K562 (cell line): Measurements from ENCODE around the gene SGPL1. TPM values are rescaled to one million over a fixed set of nuclear protein-coding genes. Genes with fewer than 3 reads are reported as not detected.
A peak's percentile ranks its signal among the peaks of the same experiment; 100 is the strongest.

Experiments
- ATAC-seq: fragments of 200-7000 bp; cut with Tn5 transposase; 3 replicates; pipeline ENCODE4 v1.9.1; 2020; ENCODE audit warnings: moderate library complexity
- BruUV-seq: library from RNA; stranded (reverse); fragments of 400-500 nt; replicated peaks from 2 replicates; lab custom pipeline; 2021; lab: Mats Ljungman, UMichigan
- CTCF ChIA-PET: fragments of 300-600 bp; formaldehyde crosslinking; extraction: SDS; loops from one replicate; lab custom pipeline; 2021; ENCODE audit warnings: low intra/inter-chr PET ratio; lab: Yijun Ruan, JAX
- POLR2A ChIA-PET: fragments of 300-600, 350-650 bp; sonication (Branson Sonifier 250); formaldehyde crosslinking; extraction: SDS; loops from one replicate; lab custom pipeline; 2021; ENCODE audit warnings: antibody characterized with exemption, inconsistent platforms; lab: Yijun Ruan, JAX
- DNase-seq, 4 experiments: peaks; one replicate each; pipeline versions ENCODE4 v3.0.0 to v3.0.0-alpha.2; 2011 to 2018; ENCODE audit warnings: low spot score in 3 of 4, mixed read lengths in 3 of 4; ENCODE audit errors: extremely low read depth in 1 of 4
- FAIRE-seq: peaks from 2 replicates; lab custom pipeline; 2011; peaks lifted over from hg19 to GRCh38; lab: Jason Lieb, UNC
- H2AFZ ChIP-seq: 2 replicates; pipeline ENCODE4 v1.6.0; 2011; ENCODE audit warnings: low read depth, low read length, control low read depth, inconsistent platforms
- H3K27ac ChIP-seq: fragments of 200-600 bp; 3 replicates; pipeline ENCODE4 v1.8.0; 2011; ENCODE audit warnings: low read depth, mild to moderate bottlenecking, control low read depth, inconsistent platforms, low read length, moderate library complexity, mixed read lengths; ENCODE audit errors: extremely low read depth
- H3K27me3 ChIP-seq, 2 experiments: fragments of 300-600 bp in 1 of 2; 2 replicates in 1 of 2; 3 replicates in 1 of 2; pipeline versions ENCODE4 v1.6.0 to v1.8.0; 2011; ENCODE audit warnings: inconsistent platforms in 2 of 2, low read length in 2 of 2, mild to moderate bottlenecking in 1 of 2, mixed read lengths in 1 of 2, moderate library complexity in 1 of 2; ENCODE audit not compliant: control insufficient read depth in 2 of 2, insufficient read depth in 2 of 2
- H3K36me3 ChIP-seq: fragments of 300-600 bp; 3 replicates; pipeline ENCODE4 v1.8.0; 2011; ENCODE audit warnings: mild to moderate bottlenecking, low read length, inconsistent platforms; ENCODE audit not compliant: control insufficient read depth, insufficient read depth
- H3K4me1 ChIP-seq, 2 experiments: fragments of 200-600 bp in 1 of 2; replicated peaks in 1 of 2; 2 replicates in 1 of 2; 3 replicates in 1 of 2; pipeline versions ENCODE4 v1.5.1 to v1.8.0; 2011; ENCODE audit warnings: inconsistent platforms in 2 of 2, low read length in 2 of 2, mild to moderate bottlenecking in 1 of 2, mixed read lengths in 1 of 2, moderate library complexity in 1 of 2; ENCODE audit not compliant: control insufficient read depth in 2 of 2, insufficient read depth in 2 of 2
- H3K4me2 ChIP-seq: 2 replicates; pipeline ENCODE4 v1.6.1; 2011; ENCODE audit warnings: low read length, control low read depth, inconsistent platforms, mixed read lengths; ENCODE audit not compliant: insufficient read depth
- H3K4me3 ChIP-seq: fragments of 200-600 bp; sonication (generic), shearing (Covaris generic); 2 replicates; pipeline ENCODE4 v1.5.1; 2016; ENCODE audit warnings: control low read depth, inconsistent platforms
- H3K79me2 ChIP-seq: fragments of 200-600 bp; 3 replicates; pipeline ENCODE4 v1.8.0; 2011; ENCODE audit warnings: low read length, inconsistent platforms; ENCODE audit not compliant: control insufficient read depth, insufficient read depth
- H3K9ac ChIP-seq, 2 experiments: 2 replicates each; pipeline versions ENCODE4 v1.6.0 to v1.6.1; 2011; ENCODE audit warnings: low read depth in 2 of 2, low read length in 2 of 2, control low read depth in 1 of 2, inconsistent platforms in 1 of 2, mild to moderate bottlenecking in 1 of 2, mixed read lengths in 1 of 2; ENCODE audit not compliant: insufficient read depth in 1 of 2
- H3K9me1 ChIP-seq: one replicate; pipeline ENCODE4 v1.6.0; 2011; ENCODE audit warnings: inconsistent platforms, mild to moderate bottlenecking, low read length, moderate library complexity; ENCODE audit not compliant: control insufficient read depth, insufficient read depth
- H3K9me3 ChIP-seq: replicated peaks from 2 replicates; pipeline ENCODE4 v1.5.1; 2011; ENCODE audit warnings: low read depth, low read length, inconsistent platforms; ENCODE audit not compliant: control insufficient read depth, insufficient read depth
- H4K20me1 ChIP-seq: replicated peaks from 2 replicates; pipeline ENCODE4 v1.6.1; 2011; ENCODE audit warnings: low read length, inconsistent platforms, mixed read lengths; ENCODE audit not compliant: control insufficient read depth, insufficient read depth
- EGR1 ChIP-seq: fragments of 450-650 bp; conservative IDR thresholded peaks from 2 replicates; pipeline ENCODE4 v1.6.1; 2017; ENCODE audit warnings: mild to moderate bottlenecking
- MAFG ChIP-seq: fragments of 450-650 bp; conservative IDR thresholded peaks from 2 replicates; pipeline ENCODE4 v1.6.1; 2016; ENCODE audit warnings: missing genetic modification characterization, missing compliant biosample characterization
- MAFK ChIP-seq: IDR thresholded peaks from 2 replicates; pipeline ENCODE4 v1.6.1; 2011; ENCODE audit warnings: low read length, improper control_type of control experiment
- NFIX ChIP-seq: fragments of 250-450 bp; sonication (Bioruptor Pico); IDR thresholded peaks from 2 replicates; pipeline ENCODE4 v1.4.0; 2020; ENCODE audit warnings: low read depth, mild to moderate bottlenecking, moderate library complexity
- SETDB1 ChIP-seq: IDR thresholded peaks from one replicate; pipeline ENCODE4 v1.6.1; 2012; ENCODE audit warnings: low read length, control low read depth, inconsistent platforms
- SMAD1 ChIP-seq: fragments of 150-350 bp; IDR thresholded peaks from 2 replicates; pipeline ENCODE4 v1.6.1; 2014; ENCODE audit warnings: low read length, low read depth; ENCODE audit not compliant: partially characterized antibody
- SPI1 ChIP-seq: IDR thresholded peaks from 2 replicates; pipeline ENCODE4 v1.6.1; 2011; ENCODE audit warnings: low read depth, low read length, control low read depth, borderline replicate concordance
- TFAP4 ChIP-seq: sonication (generic); formaldehyde crosslinking; IDR thresholded peaks from 2 replicates; pipeline ENCODE4 v1.8.0; 2022; ENCODE audit warnings: missing genetic modification reagents, mild to moderate bottlenecking, moderate library complexity, borderline replicate concordance
- ZC3H11A ChIP-seq: IDR thresholded peaks from 2 replicates; pipeline ENCODE4 v1.6.1; 2012; ENCODE audit warnings: low read depth, low read length, improper control_type of control experiment
- ZNF583 ChIP-seq: fragments of 250-450 bp; sonication (Bioruptor Pico); IDR thresholded peaks from 2 replicates; pipeline ENCODE4 v1.4.0; 2020
- WGBS: fragments of 100-300 bp; shearing (Covaris generic); methylation state at CpG from one replicate; pipeline ENCODE4 v1.1.6; 2016; ENCODE audit warnings: low coverage, mixed read lengths; ENCODE audit not compliant: insufficient coverage; ENCODE audit errors: missing lambda C conversion rate; 5-methylcytosine and 5-hydroxymethylcytosine counted together
- in situ Hi-C: fragments of 300-500 bp; cut with MboI; formaldehyde crosslinking; loops from 4 replicates; pipeline ENCODE4 v1.15.0; 2018; ENCODE audit warnings: inconsistent platforms, mixed read lengths
- intact Hi-C: fragments of 100-400 bp; cut with micrococcal nuclease; formaldehyde crosslinking; loops from 2 replicates; pipeline ENCODE4 v1.14.2; 2022
- polyA plus RNA-seq, 8 experiments: library from polyadenylated mRNA; depleted of rRNA in 4 of 8; stranded (reverse) in 5 of 8; unstranded in 3 of 8; fragments of >200 nt; fragmentation: Nextera tagmentation in 2 of 8; fragmentation: Illumina TruSeq in 1 of 8; extraction: Ambion mirVana in 2 of 8; extraction: Trizol in 1 of 8; gene quantifications; 2 replicates each; pipeline versions ENCODE4 v1.2.1 to v1.2.3, GENCODE V29; 2011 to 2014; ENCODE audit warnings: inconsistent platforms in 1 of 8, missing spikeins in 1 of 8
- total RNA-seq, 7 experiments: library from RNA; depleted of rRNA in 6 of 7; stranded (reverse); fragments of >200 nt in 6 of 7; fragmentation: Illumina TruSeq in 2 of 7; extraction: Trizol in 2 of 7; gene quantifications; 2 replicates each; pipeline versions ENCODE4 v1.2.1 to v1.2.3, GENCODE V29; 2011 to 2021; ENCODE audit warnings: low replicate concordance in 1 of 7

SGPL1 gene
- total and polyA plus RNA-seq, 9 of the 15 experiments (the other 6 are each of a cell fraction or from before 2014, with no cell fraction given), result 6.0 to 18.0 (median 8.7) TPM

- ChIA-PET CTCF (no interaction called here), POLR2A (interaction anchor here (0.6 kb wide), 1 partner anchor 1587 kb away, joined by 3 read pairs; no protein-coding TSS in a partner anchor)
- in situ Hi-C loops, result no loop called here
- DNase-seq (no peak), ATAC-seq (no peak), FAIRE-seq (no peak)
- intact Hi-C loops, result loop anchor here (5.0 kb wide), 1 partner anchor 355 kb away; no protein-coding TSS in a partner anchor
- Histone ChIP-seq H3K4me2 (no peak overlapping the region), H3K9me1 (no peaks in the 10 kb centered on the region), H3K79me2 (no peaks in the 10 kb centered on the region), H3K9ac (no peak overlapping the region), H3K36me3 (no peaks in the 10 kb centered on the region), H2AFZ (no peak overlapping the region), H3K4me3 (no peak overlapping the region), H3K27ac (no peak overlapping the region), H3K4me1 (peaks cover 0 to 9% of the 10 kb centered on the region in 2 experiments; a peak in 2 of 5 replicates), H3K9me3 (no peaks in the 10 kb centered on the region), H3K27me3 (peaks cover 31 to 84% of the 10 kb centered on the region in 2 experiments), H4K20me1 (peaks cover 21% of the 10 kb centered on the region)
- TF ChIP-seq SETDB1 (no peak), ZC3H11A (no peak), ZNF583 (CRISPR knock-in tag) (no peak), SPI1 (peak; percentile 69; the same call in 1 of the 2 replicates), NFIX (no peak), EGR1 (peak; percentile 22; the same call in 1 of the 2 replicates), SMAD1 (no peak), MAFG (tag) (peak; percentile 26; the same call in 1 of the 2 replicates), MAFK (no peak), TFAP4 (CRISPR knock-in tag) (no peak)
- no TSS peak for BruUV-seq
- 2% methylated on average over 13 of the region's 13 CpGs for WGBS
Measured at GRCh38 chr10:70927189-70927943, 111.6 kb downstream of the SGPL1 start.
